ENCODE measurements around the gene TMEM106C. TPM values are rescaled to one million over a fixed set of nuclear protein-coding genes. Genes with fewer than 3 reads are reported as not detected.

TMEM106C gene
- total RNA-seq, 1 donor from 2014 or later = 24.0 TPM

DNA sequence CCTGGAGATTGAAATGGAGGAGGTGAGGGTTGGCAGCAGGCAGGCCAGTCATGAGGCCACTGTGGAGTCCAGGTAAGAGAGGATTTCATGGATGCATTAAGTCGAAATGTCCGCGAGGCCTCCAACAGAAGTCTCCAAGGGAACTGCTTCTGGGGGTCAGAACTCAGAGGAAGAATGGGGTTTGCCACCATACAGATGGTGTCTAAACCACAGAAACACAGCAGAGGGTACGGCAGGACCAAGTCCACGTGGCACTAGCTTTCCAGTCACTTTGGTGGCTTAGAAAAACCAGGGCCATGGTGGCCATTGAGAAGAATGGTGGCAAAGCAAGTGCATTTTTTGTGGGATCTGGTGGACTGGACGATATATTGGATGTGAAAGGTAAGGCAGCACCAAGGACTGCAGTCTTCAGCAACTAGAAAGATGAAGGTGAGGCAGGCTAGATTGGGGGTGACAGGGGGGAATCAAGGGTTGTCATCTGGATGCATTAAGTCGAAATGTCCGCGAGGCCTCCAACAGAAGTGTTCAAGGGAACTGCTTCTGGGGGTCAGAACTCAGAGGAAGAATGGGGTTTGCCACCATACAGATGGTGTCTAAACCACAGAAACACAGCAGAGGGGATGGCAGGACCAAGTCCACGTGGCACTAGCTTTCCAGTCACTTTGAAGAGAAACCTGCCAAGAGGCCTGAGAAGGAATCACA, 22.5 kb upstream of the TMEM106C start:
- Mint-ChIP-seq H3K27me3 (ENCODE audit: unreplicated experiment) (peaks cover 13% of the 10 kb centered on the region), H3K27ac (ENCODE audit: unreplicated experiment) (no peak overlapping the region), H3K36me3 (ENCODE audit: unreplicated experiment) (no peaks in the 10 kb centered on the region), H3K9me3 (ENCODE audit: unreplicated experiment) (peaks cover 9% of the 10 kb centered on the region), H3K4me3 (ENCODE audit: unreplicated experiment) (no peak overlapping the region), H3K4me1 (ENCODE audit: low read depth, unreplicated experiment) (no peaks in the 10 kb centered on the region)
- DNase-seq = no peak
- TF ChIP-seq CTCF (IDR thresholded peaks at IDR 0.05; ENCODE audit: partially characterized antibody, unreplicated experiment) = no peak

DNA sequence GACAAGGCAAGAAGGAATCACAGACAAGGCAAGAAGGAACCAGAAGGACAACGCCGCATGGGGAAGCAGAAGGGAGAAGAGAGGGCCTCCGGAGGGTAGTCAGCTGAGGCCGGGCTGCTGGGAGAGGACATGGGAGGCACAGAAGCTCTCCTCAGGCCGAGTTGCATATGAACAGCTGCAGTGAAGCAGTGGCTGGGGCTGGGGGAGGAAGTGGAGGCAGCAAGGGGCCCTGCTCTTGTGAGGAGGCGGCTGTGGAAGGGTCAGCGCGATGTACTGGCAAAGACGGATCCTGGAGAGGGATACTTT, 22.0 kb upstream of the TMEM106C start:
- DNase-seq = no peak
- Mint-ChIP-seq H3K27ac (ENCODE audit: unreplicated experiment) (no peak overlapping the region), H3K36me3 (ENCODE audit: unreplicated experiment) (no peaks in the 10 kb centered on the region), H3K4me3 (ENCODE audit: unreplicated experiment) (no peak overlapping the region), H3K4me1 (ENCODE audit: low read depth, unreplicated experiment) (no peaks in the 10 kb centered on the region), H3K27me3 (ENCODE audit: unreplicated experiment) (peaks cover 13% of the 10 kb centered on the region), H3K9me3 (ENCODE audit: unreplicated experiment) (peaks cover 9% of the 10 kb centered on the region)
- no peak for TF ChIP-seq CTCF (IDR thresholded peaks at IDR 0.05; ENCODE audit: partially characterized antibody, unreplicated experiment)

DNA sequence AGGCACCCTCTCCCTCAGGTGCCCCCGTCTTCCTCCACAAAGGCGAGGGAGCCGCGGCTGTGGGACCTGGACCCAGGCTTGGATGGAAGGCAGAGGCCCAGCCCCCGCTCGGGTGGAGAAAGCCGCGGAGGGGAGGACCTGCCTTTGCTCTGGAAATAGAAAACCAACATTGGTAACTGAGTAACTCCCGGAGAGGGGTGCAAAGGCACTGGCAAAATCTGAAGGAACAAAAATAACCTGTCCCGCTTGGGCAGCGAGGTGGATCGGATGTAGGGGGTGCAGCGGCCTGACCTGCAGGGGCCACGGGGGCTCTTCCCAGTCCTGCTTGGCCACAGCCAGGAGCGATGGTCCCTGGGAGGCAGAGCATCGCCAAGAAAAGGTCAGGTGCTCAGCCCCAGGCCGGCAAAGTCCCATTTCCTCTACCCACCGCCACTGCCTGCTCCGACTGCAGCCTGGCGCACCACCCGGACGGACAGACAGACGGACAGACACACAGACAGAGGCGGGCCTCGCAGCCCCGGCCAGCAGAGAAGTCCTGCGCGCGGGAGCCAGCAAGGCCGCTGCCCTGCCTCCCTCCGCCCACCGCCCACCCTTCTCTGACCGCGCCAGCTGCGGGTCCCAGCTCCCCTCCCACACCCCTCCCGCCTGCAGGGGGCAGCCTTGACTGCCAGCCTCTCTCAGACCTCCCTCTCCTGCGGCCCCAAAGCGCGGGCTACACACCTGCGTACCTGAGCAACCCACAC, 21.4 kb upstream of the TMEM106C start:
- Mint-ChIP-seq H3K9me3 (ENCODE audit: unreplicated experiment) (peaks cover 11% of the 10 kb centered on the region), H3K4me3 (ENCODE audit: unreplicated experiment) (no peak overlapping the region), H3K27ac (ENCODE audit: unreplicated experiment) (no peak overlapping the region), H3K36me3 (ENCODE audit: unreplicated experiment) (no peaks in the 10 kb centered on the region), H3K4me1 (ENCODE audit: low read depth, unreplicated experiment) (no peaks in the 10 kb centered on the region), H3K27me3 (ENCODE audit: unreplicated experiment) (peaks cover 13% of the 10 kb centered on the region)
- peak; percentile 62 for TF ChIP-seq CTCF (IDR thresholded peaks at IDR 0.05; ENCODE audit: partially characterized antibody, unreplicated experiment)
- peak; percentile 85 for DNase-seq

- TF ChIP-seq CTCF (IDR thresholded peaks at IDR 0.05; ENCODE audit: partially characterized antibody, unreplicated experiment) = no peak
- Mint-ChIP-seq H3K9me3 (ENCODE audit: unreplicated experiment) (peaks cover 11% of the 10 kb centered on the region), H3K36me3 (ENCODE audit: unreplicated experiment) (no peaks in the 10 kb centered on the region), H3K27me3 (ENCODE audit: unreplicated experiment) (peaks cover 13% of the 10 kb centered on the region), H3K27ac (ENCODE audit: unreplicated experiment) (no peak overlapping the region), H3K4me3 (ENCODE audit: unreplicated experiment) (no peak overlapping the region), H3K4me1 (ENCODE audit: low read depth, unreplicated experiment) (no peaks in the 10 kb centered on the region)
- no peak for DNase-seq
Observed at GRCh38 chr12:47942614-47943225, 20.7 kb upstream of the TMEM106C start.
